ENCODE results near the gene TRPC4AP. TPM values are rescaled to one million over a fixed set of nuclear protein-coding genes. Genes with fewer than 3 reads are reported as not detected.

TRPC4AP gene
- total RNA-seq, 6 donors from 2014 or later, result 64.3 to 118 (median 80.5) TPM

GRCh38 chr20:35034145-35034544, 58.5 kb downstream of the TRPC4AP start:
- Histone ChIP-seq H3K27me3 (no peaks in the 10 kb centered on the region), H3K4me1 (peaks cover 0 to 5% (median 0%) of the 10 kb centered on the region in 4 donors), H3K9me3 (no peaks in the 10 kb centered on the region), H3K27ac (no peak overlapping the region), H3K36me3 (peaks cover 8 to 78% (median 36%) of the 10 kb centered on the region in 4 donors), H3K4me3 (no peak overlapping the region)
- TF ChIP-seq CTCF (IDR thresholded peaks at IDR 0.05), result no peak
- TF ChIP-seq EP300 (IDR thresholded peaks at IDR 0.05), result no peak
- TF ChIP-seq POLR2AphosphoS5 (IDR thresholded peaks at IDR 0.05), result no peak
- TF ChIP-seq POLR2A (IDR thresholded peaks at IDR 0.05), result no peak
- ATAC-seq (ENCODE audit: low FRiP score in 2 of 2) (no peak), DNase-seq (no peak)
- WGBS, 2 donors, result 95 to 97% methylated on average over 4 of the region's 4 CpGs

GRCh38 chr20:35030136-35030535, 62.5 kb downstream of the TRPC4AP start:
- H3K36me3 ChIP-seq, result peaks cover 8 to 74% (median 39%) of the 10 kb centered on the region in 4 donors
- H3K4me1 ChIP-seq, result no peaks in the 10 kb centered on the region
- no peak for TF ChIP-seq POLR2A (IDR thresholded peaks at IDR 0.05)
- no peak for TF ChIP-seq POLR2AphosphoS5 (IDR thresholded peaks at IDR 0.05)
- no peaks in the 10 kb centered on the region for H3K27me3 ChIP-seq
- no peak for ATAC-seq (ENCODE audit: low FRiP score in 2 of 2)
- no peak overlapping the region for H3K4me3 ChIP-seq
- no peak overlapping the region for H3K27ac ChIP-seq
- H3K9me3 ChIP-seq, result no peaks in the 10 kb centered on the region
- no peak for DNase-seq
- 96 to 97% methylated on average over 4 of the region's 4 CpGs for WGBS, 2 donors

- 90 to 94% methylated on average over 2 of the region's 2 CpGs for WGBS, 2 donors
- DNase-seq (no peak), ATAC-seq (ENCODE audit: low FRiP score in 2 of 2) (no peak)
- no peaks in the 10 kb centered on the region for H3K9me3 ChIP-seq
- no peak overlapping the region for H3K4me3 ChIP-seq
- no peak overlapping the region for H3K27ac ChIP-seq
- peaks cover 0 to 76% (median 29%) of the 10 kb centered on the region in 4 donors for H3K36me3 ChIP-seq
- no peaks in the 10 kb centered on the region for H3K4me1 ChIP-seq
- TF ChIP-seq POLR2AphosphoS5 (IDR thresholded peaks at IDR 0.05) (no peak), EP300 (IDR thresholded peaks at IDR 0.05) (no peak), POLR2A (IDR thresholded peaks at IDR 0.05) (no peak), CTCF (IDR thresholded peaks at IDR 0.05) (no peak)
- no peaks in the 10 kb centered on the region for H3K27me3 ChIP-seq
Measured at GRCh38 chr20:35027301-35027700, 65.3 kb downstream of the TRPC4AP start.

- Histone ChIP-seq H3K27ac (no peak overlapping the region), H3K9me3 (no peaks in the 10 kb centered on the region), H3K4me3 (no peak overlapping the region), H3K4me1 (no peaks in the 10 kb centered on the region), H3K27me3 (no peaks in the 10 kb centered on the region), H3K36me3 (peaks cover 8 to 74% (median 37%) of the 10 kb centered on the region in 4 donors)
- ATAC-seq (ENCODE audit: low FRiP score in 2 of 2), result no peak
- TF ChIP-seq CTCF (IDR thresholded peaks at IDR 0.05), result no peak
- no peak for TF ChIP-seq EP300 (IDR thresholded peaks at IDR 0.05)
- no peak for TF ChIP-seq POLR2A (IDR thresholded peaks at IDR 0.05)
- TF ChIP-seq POLR2AphosphoS5 (IDR thresholded peaks at IDR 0.05), result no peak
- 87 to 100% methylated on average over 3 of the region's 3 CpGs for WGBS, 2 donors
- no peak for DNase-seq
Measured at GRCh38 chr20:35025116-35025515, 67.5 kb downstream of the TRPC4AP start.

GRCh38 chr20:35023624-35024023, 69.0 kb downstream of the TRPC4AP start:
- no peaks in the 10 kb centered on the region for H3K4me1 ChIP-seq
- no peak overlapping the region for H3K27ac ChIP-seq
- H3K36me3 ChIP-seq, result peaks cover 9 to 84% (median 39%) of the 10 kb centered on the region in 4 donors
- WGBS, 2 donors, result 91 to 92% methylated on average over 7 of the region's 7 CpGs
- no peak for ATAC-seq (ENCODE audit: low FRiP score in 2 of 2)
- no peak for DNase-seq
- no peak overlapping the region for H3K4me3 ChIP-seq
- no peaks in the 10 kb centered on the region for H3K27me3 ChIP-seq
- no peaks in the 10 kb centered on the region for H3K9me3 ChIP-seq
- TF ChIP-seq EP300 (IDR thresholded peaks at IDR 0.05), result no peak
- no peak for TF ChIP-seq POLR2AphosphoS5 (IDR thresholded peaks at IDR 0.05)
- no peak for TF ChIP-seq CTCF (IDR thresholded peaks at IDR 0.05)
- TF ChIP-seq POLR2A (IDR thresholded peaks at IDR 0.05), result no peak

All from upper lobe of left lung (tissue), 6 donors.